Uterus (tissue), 4 donors: ENCODE data around the gene S100A4. TPM values are rescaled to one million over a fixed set of nuclear protein-coding genes. Genes with fewer than 3 reads are reported as not detected.

ENCODE experiments used
- DNase-seq, 2 donors: peaks; one replicate each; pipeline ENCODE4 v3.0.0-alpha.2; 2019 to 2020
- H3K27ac ChIP-seq, 2 donors: fragments of 200-600 bp; sonication (generic); 1 replicate in 1 of 2; 2 replicates in 1 of 2; pipeline ENCODE4 v1.5.1; 2016 to 2018
- H3K27me3 ChIP-seq, 2 donors: fragments of 200-600 bp; sonication (generic); one replicate each; pipeline ENCODE4 v1.5.1; 2018 to 2019; ENCODE audit warnings: control low read depth in 1 of 2
- H3K36me3 ChIP-seq, 2 donors: fragments of 200-600 bp; sonication (generic); one replicate each; pipeline ENCODE4 v1.5.1; 2019; ENCODE audit warnings: control low read depth in 1 of 2
- H3K4me1 ChIP-seq, 2 donors: fragments of 200-600 bp; sonication (generic); one replicate each; pipeline ENCODE4 v1.5.1; 2018 to 2019; ENCODE audit warnings: control low read depth in 1 of 2
- H3K4me3 ChIP-seq, 2 donors: fragments of 200-600 bp; sonication (generic); 1 replicate in 1 of 2; 2 replicates in 1 of 2; pipeline ENCODE4 v1.5.1; 2018 to 2019; ENCODE audit warnings: mild to moderate bottlenecking in 1 of 2
- H3K9me3 ChIP-seq, 2 donors: fragments of 200-600 bp; sonication (generic); one replicate each; pipeline ENCODE4 v1.5.1; 2019; ENCODE audit warnings: control low read depth in 1 of 2
- POLR2A ChIP-seq, 2 donors: fragments of 450-650 bp; IDR thresholded peaks; one replicate each; pipeline ENCODE4 v1.6.1; 2016; ENCODE audit warnings: antibody characterized with exemption in 2 of 2, mild to moderate bottlenecking in 1 of 2, moderate library complexity in 1 of 2
- intact Hi-C: fragments of 100-400 bp; cut with DNase I; formaldehyde crosslinking; loops from one replicate; pipeline ENCODE4 v1.15.1; 2023; ENCODE audit warnings: low total_unique reads
- total RNA-seq, 4 donors: library from RNA; depleted of rRNA in 3 of 4; stranded (reverse); fragments of >200 nt in 3 of 4; gene quantifications; one replicate each; pipeline versions ENCODE4 v1.1.0 to v1.2.4, GENCODE V29; 2014 to 2023
- TF ChIP-seq, protein P1 (sequence below), 4 experiments: fragments of 200-600 bp in 2 of 4; fragments of 450-650 bp in 2 of 4; sonication (generic) in 2 of 4; IDR thresholded peaks; one replicate each; pipeline ENCODE4 v1.5.1; 2016 to 2019; ENCODE audit warnings: antibody characterized with exemption in 4 of 4, mild to moderate bottlenecking in 2 of 4, moderate library complexity in 1 of 4
- donor health status: DM: yes; HTN: yes; CAD: no.

The S100A4 gene
- total RNA-seq, 4 donors from 2014 or later: 58.9 to 226 (median 155) TPM

GRCh38 chr1:153533689-153534201, 11.9 kb downstream of the S100A4 start:
- Histone ChIP-seq H3K27ac (peak overlapping the region; percentile 99 to 100), H3K9me3 (no peaks in the 10 kb centered on the region), H3K4me3 (peak overlapping the region; percentile 82 to 96), H3K27me3 (no peaks in the 10 kb centered on the region), H3K36me3 (no peaks in the 10 kb centered on the region), H3K4me1 (peaks cover 3 to 4% of the 10 kb centered on the region in 2 donors)
- peak; percentile 82 to 91 for DNase-seq
- intact Hi-C loops: loop anchor here (2.0 kb wide), 1 partner anchor 35 kb away; no protein-coding TSS in a partner anchor
- TF ChIP-seq, protein P1, sequence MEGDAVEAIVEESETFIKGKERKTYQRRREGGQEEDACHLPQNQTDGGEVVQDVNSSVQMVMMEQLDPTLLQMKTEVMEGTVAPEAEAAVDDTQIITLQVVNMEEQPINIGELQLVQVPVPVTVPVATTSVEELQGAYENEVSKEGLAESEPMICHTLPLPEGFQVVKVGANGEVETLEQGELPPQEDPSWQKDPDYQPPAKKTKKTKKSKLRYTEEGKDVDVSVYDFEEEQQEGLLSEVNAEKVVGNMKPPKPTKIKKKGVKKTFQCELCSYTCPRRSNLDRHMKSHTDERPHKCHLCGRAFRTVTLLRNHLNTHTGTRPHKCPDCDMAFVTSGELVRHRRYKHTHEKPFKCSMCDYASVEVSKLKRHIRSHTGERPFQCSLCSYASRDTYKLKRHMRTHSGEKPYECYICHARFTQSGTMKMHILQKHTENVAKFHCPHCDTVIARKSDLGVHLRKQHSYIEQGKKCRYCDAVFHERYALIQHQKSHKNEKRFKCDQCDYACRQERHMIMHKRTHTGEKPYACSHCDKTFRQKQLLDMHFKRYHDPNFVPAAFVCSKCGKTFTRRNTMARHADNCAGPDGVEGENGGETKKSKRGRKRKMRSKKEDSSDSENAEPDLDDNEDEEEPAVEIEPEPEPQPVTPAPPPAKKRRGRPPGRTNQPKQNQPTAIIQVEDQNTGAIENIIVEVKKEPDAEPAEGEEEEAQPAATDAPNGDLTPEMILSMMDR (IDR thresholded peaks at IDR 0.05): no peak
- peak in 1 of 2 donors; percentile 16 for TF ChIP-seq POLR2A (IDR thresholded peaks at IDR 0.05)

DNA sequence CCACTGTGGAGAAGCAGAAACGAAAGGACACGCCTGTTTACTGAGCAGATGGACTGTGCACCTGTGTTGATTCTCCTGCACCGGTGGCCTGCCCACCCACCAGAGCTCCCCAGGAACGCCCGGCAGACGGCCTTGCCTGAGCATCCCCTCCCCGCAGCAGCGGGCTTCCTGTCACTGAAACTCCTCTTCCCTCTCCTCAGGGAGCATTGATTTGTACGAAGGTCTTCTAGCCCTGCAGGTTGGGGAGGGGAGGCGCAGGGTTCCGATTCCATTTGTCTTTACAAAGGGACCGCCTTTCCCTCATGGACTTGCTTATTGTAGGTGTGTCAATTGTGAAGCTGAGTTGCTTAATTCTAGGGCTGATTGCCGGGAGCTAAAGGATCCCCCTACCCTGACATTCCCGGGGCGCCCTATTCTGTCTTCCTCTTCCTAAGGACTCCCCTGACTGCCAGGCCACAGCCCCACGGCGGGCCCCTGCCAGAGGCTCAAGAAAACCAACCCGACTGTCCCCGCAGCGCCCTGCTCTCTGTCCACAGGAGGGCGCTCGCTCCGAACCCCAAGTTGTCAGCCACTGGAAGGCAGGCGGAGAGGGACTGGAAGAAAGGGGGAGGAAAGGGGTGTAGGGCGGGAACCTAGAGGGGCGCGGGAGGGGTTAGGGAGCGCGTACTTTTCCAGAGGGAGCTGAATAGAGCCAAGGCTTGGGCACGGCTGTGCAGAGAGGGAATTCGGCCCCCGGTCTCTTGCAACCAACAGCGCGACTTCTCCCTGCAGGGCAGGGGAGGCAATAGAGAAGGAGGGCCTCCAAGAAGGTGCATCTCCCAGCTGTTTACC, 12.6 kb downstream of the S100A4 start:
- Histone ChIP-seq H3K4me1 (peaks cover 3 to 4% of the 10 kb centered on the region in 2 donors), H3K4me3 (peak overlapping the region; percentile 82 to 96), H3K27ac (peak overlapping the region; percentile 99 to 100), H3K9me3 (no peaks in the 10 kb centered on the region), H3K36me3 (no peaks in the 10 kb centered on the region), H3K27me3 (no peaks in the 10 kb centered on the region)
- intact Hi-C loops: loop anchor here (2.0 kb wide), 1 partner anchor 36 kb away; no protein-coding TSS in a partner anchor
- TF ChIP-seq, protein P1 (IDR thresholded peaks at IDR 0.05): peak; percentile 93 to 95 (median 94)
- TF ChIP-seq POLR2A (IDR thresholded peaks at IDR 0.05): no peak
- peak; percentile 91 to 92 for DNase-seq

DNA sequence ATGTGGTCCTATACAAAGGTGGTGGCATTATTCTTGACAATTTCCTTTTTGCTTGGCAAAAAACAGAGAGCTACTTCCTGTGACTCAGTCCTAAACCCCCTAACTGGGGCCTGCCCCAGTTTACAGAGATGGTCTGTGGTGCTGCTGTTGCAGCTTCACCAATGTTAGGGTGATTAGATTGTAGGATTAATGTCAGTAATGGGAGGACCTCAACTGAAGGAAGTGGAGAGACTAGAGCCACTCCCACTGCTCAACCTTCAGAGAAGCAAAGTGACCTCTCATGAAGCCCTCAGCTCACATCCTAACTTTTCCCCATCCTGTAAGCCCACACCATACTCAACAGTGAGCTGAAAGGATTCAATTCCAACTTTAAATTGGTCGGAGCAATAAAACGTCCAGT, 13.4 kb downstream of the S100A4 start:
- Histone ChIP-seq H3K27me3 (no peaks in the 10 kb centered on the region), H3K4me1 (peaks cover 4 to 6% of the 10 kb centered on the region in 2 donors), H3K4me3 (no peak overlapping the region), H3K27ac (peak overlapping the region; percentile 99 to 100), H3K36me3 (no peaks in the 10 kb centered on the region), H3K9me3 (no peaks in the 10 kb centered on the region)
- intact Hi-C loops: loop anchor here (2.0 kb wide), 1 partner anchor 37 kb away; no protein-coding TSS in a partner anchor
- TF ChIP-seq, protein P1 (IDR thresholded peaks at IDR 0.05): no peak
- TF ChIP-seq POLR2A (IDR thresholded peaks at IDR 0.05): no peak
- DNase-seq: no peak

- Histone ChIP-seq H3K27ac (peak overlapping the region; percentile 99 to 100), H3K36me3 (no peaks in the 10 kb centered on the region), H3K4me1 (peaks cover 4 to 6% of the 10 kb centered on the region in 2 donors), H3K4me3 (no peak overlapping the region), H3K27me3 (no peaks in the 10 kb centered on the region), H3K9me3 (no peaks in the 10 kb centered on the region)
- TF ChIP-seq, protein P1 (IDR thresholded peaks at IDR 0.05): no peak
- TF ChIP-seq POLR2A (IDR thresholded peaks at IDR 0.05): no peak
- no peak for DNase-seq
- intact Hi-C loops: loop anchor here (2.0 kb wide), 1 partner anchor 37 kb away; no protein-coding TSS in a partner anchor
These were observed 14.0 kb downstream of the S100A4 start for GRCh38 chr1:153531638-153532037.

DNA sequence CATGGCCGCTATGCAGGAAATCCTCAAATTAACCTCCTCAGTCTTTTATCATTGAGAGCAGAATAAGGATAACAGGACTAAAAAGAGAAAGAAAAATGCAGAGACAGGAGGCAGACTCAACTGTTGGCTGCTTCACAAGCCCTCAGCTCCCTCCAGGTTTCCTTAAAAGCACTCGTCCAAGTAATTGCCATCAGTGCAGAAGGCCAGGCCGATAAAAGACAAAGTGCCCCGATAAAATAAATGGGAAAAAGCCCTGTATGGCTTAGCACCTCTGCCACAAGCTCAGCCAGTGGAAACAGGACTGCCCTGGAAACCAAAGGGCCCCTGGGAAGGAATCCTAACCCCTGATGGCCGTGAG, 17.9 kb downstream of the S100A4 start:
- Histone ChIP-seq H3K27ac (peak overlapping the region; percentile 31 to 33), H3K4me3 (no peak overlapping the region), H3K27me3 (no peaks in the 10 kb centered on the region), H3K4me1 (peaks cover 4 to 11% of the 10 kb centered on the region in 2 donors), H3K9me3 (no peaks in the 10 kb centered on the region), H3K36me3 (no peaks in the 10 kb centered on the region)
- intact Hi-C loops: no loop called here
- no peak for DNase-seq
- no peak for TF ChIP-seq POLR2A (IDR thresholded peaks at IDR 0.05)
- TF ChIP-seq, protein P1 (IDR thresholded peaks at IDR 0.05): no peak
